BJ (cell line): Measurements from ENCODE around the gene SDK1. TPM values are rescaled to one million over a fixed set of nuclear protein-coding genes. Genes with fewer than 3 reads are reported as not detected.

Experiments
- CTCF ChIA-PET: fragments of 350-600 bp; formaldehyde crosslinking; extraction: SDS; loops from one replicate; lab custom pipeline; 2021; ENCODE audit warnings: antibody characterized with exemption, inconsistent platforms; lab: Yijun Ruan, JAX
- POLR2A ChIA-PET: fragments of 300-600 bp; sonication (Branson Sonifier 250); formaldehyde crosslinking; extraction: SDS; loops from one replicate; lab custom pipeline; 2021; ENCODE audit warnings: antibody characterized with exemption; lab: Charles Lee
- DNase-seq: peaks from one replicate; pipeline ENCODE4 v3.0.0-alpha.2; 2011; ENCODE audit warnings: low read depth
- H3K27me3 ChIP-seq: 2 replicates; pipeline ENCODE4 v1.6.0; 2011; ENCODE audit warnings: low read length; ENCODE audit not compliant: control insufficient read depth, insufficient read depth
- H3K36me3 ChIP-seq: 2 replicates; pipeline ENCODE4 v1.5.1; 2011; ENCODE audit warnings: low read length; ENCODE audit not compliant: control insufficient read depth, insufficient read depth
- H3K4me3 ChIP-seq: 2 replicates; pipeline ENCODE4 v1.5.1; 2011; ENCODE audit warnings: low read depth, mild to moderate bottlenecking, control low read depth, low read length
- CTCF ChIP-seq: IDR thresholded peaks from 2 replicates; pipeline ENCODE4 v1.5.1; 2011; ENCODE audit warnings: low read depth, mild to moderate bottlenecking, control low read depth, inconsistent platforms, low read length, moderate library complexity; ENCODE audit not compliant: insufficient read depth
- polyA plus RNA-seq: library from polyadenylated mRNA; depleted of rRNA; stranded (reverse); fragments of >200 nt; gene quantifications from 2 replicates; pipeline ENCODE4 v1.2.3, GENCODE V29; 2011

The SDK1 gene
- polyA plus RNA-seq, 1 experiment: 0.01 TPM

- Histone ChIP-seq H3K36me3 (no peaks in the 10 kb centered on the region), H3K4me3 (no peak overlapping the region), H3K27me3 (no peaks in the 10 kb centered on the region)
- TF ChIP-seq CTCF: no peak
- no peak for DNase-seq
- POLR2A ChIA-PET: no interaction called here
- CTCF ChIA-PET: no interaction called here
Observed at GRCh38 chr7:4145576-4145975, 844.5 kb downstream of the SDK1 start.

GRCh38 chr7:4147926-4148620 lies 847.0 kb downstream of the SDK1 start:
- POLR2A ChIA-PET: no interaction called here
- DNase-seq: no peak

DNA sequence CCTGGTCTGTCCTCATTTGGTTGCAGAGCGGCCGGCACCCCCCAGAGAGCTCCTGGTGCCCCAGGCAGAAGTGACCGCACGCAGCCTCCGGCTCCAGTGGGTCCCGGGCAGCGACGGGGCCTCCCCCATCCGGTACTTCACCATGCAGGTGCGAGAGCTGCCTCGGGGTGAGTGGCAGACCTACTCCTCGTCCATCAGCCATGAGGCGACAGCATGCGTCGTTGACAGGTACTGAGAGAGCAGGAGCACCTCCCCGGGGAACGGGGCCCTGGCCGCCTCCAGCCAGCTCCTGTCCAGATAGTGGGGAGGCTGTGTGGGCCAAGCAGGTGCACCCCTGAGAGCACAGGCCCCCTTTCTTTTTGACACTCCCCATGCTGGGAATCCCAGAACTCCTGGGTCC lies 848.2 kb downstream of the SDK1 start:
- Histone ChIP-seq H3K4me3 (no peak overlapping the region), H3K36me3 (no peaks in the 10 kb centered on the region), H3K27me3 (no peaks in the 10 kb centered on the region)
- CTCF ChIA-PET: no interaction called here
- TF ChIP-seq CTCF: no peak
- POLR2A ChIA-PET: no interaction called here
- DNase-seq: no peak

More at GRCh38 chr7:4147926-4148620, 847.0 kb downstream of the SDK1 start:
- Histone ChIP-seq H3K4me3 (no peak overlapping the region), H3K27me3 (no peaks in the 10 kb centered on the region), H3K36me3 (no peaks in the 10 kb centered on the region)
- TF ChIP-seq CTCF: no peak
- CTCF ChIA-PET: no interaction called here

- TF ChIP-seq CTCF: no peak
- ChIA-PET POLR2A (no interaction called here), CTCF (no interaction called here)
- Histone ChIP-seq H3K4me3 (no peak overlapping the region), H3K36me3 (no peaks in the 10 kb centered on the region), H3K27me3 (no peaks in the 10 kb centered on the region)
- no peak for DNase-seq
Observed at GRCh38 chr7:4149645-4150044, 848.6 kb downstream of the SDK1 start.

DNA sequence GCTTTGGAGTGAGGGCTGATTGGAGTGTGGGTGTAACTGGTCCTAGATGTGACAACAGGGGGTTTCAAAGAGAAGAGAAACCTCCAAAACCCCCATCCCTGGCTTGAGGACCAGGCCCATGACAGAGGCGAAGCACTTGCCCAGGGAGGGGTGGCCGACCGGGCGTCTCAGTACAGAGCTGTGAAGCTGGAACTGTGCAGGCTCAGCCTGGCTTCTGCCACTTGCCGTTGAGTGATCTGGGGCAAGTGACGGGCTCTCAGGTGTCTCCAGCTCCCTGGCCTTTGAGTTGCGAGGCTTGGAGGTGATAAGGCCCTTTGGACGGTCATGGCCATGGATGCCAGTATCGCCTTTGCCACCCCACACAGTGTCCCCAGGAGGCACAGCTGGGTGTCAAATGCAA lies 849.7 kb downstream of the SDK1 start:
- H3K36me3 ChIP-seq: no peaks in the 10 kb centered on the region
- ChIA-PET POLR2A (no interaction called here), CTCF (no interaction called here)
- TF ChIP-seq CTCF: no peak
- no peak overlapping the region for H3K4me3 ChIP-seq
- no peak for DNase-seq
- no peaks in the 10 kb centered on the region for H3K27me3 ChIP-seq
